AG04449 (cell line): Measurements from ENCODE around the gene TFEB.
"Not testable (repeated sequence)": the region's sequence is repeated elsewhere in the genome, so short reads cannot be mapped to it uniquely, and the experiment has no call there.

Experiments used
- CTCF ChIA-PET: fragments of 350-600 bp; formaldehyde crosslinking; extraction: SDS; loops from one replicate; lab custom pipeline; 2021; ENCODE audit warnings: antibody characterized with exemption; lab: Yijun Ruan, JAX
- POLR2A ChIA-PET: fragments of 400-600, 350-600 bp; formaldehyde crosslinking; extraction: SDS; loops from one replicate; lab custom pipeline; 2020; ENCODE audit warnings: antibody characterized with exemption, inconsistent platforms; lab: Yijun Ruan, JAX
- DNase-seq: peaks from one replicate; pipeline ENCODE4 v3.0.0-alpha.2; 2010; ENCODE audit warnings: low read depth, low spot score
- H3K4me3 ChIP-seq: 2 replicates; pipeline ENCODE4 v1.5.1; 2011; ENCODE audit warnings: low read depth, mild to moderate bottlenecking, control low read depth, low read length
- TF ChIP-seq, protein P1 (sequence below): IDR thresholded peaks from one replicate; pipeline ENCODE4 v1.5.1; 2011; ENCODE audit warnings: mild to moderate bottlenecking, moderate library complexity, low read length, control low read depth, inconsistent platforms; ENCODE audit not compliant: insufficient read depth; ENCODE audit errors: missing control alignments

Gene TFEB

GRCh38 chr6:41767112-41767833, 31.9 kb upstream of the TFEB start:
- DNase-seq = peak; percentile 24
- ChIA-PET CTCF (interaction anchor here (1.0 to 3.8 kb wide), 4 partner anchors 10 to 399 kb away, joined by 4 to 28 read pairs (median 10); no protein-coding TSS in a partner anchor), POLR2A (no interaction called here)
- no peak overlapping the region for H3K4me3 ChIP-seq
- TF ChIP-seq, protein P1, sequence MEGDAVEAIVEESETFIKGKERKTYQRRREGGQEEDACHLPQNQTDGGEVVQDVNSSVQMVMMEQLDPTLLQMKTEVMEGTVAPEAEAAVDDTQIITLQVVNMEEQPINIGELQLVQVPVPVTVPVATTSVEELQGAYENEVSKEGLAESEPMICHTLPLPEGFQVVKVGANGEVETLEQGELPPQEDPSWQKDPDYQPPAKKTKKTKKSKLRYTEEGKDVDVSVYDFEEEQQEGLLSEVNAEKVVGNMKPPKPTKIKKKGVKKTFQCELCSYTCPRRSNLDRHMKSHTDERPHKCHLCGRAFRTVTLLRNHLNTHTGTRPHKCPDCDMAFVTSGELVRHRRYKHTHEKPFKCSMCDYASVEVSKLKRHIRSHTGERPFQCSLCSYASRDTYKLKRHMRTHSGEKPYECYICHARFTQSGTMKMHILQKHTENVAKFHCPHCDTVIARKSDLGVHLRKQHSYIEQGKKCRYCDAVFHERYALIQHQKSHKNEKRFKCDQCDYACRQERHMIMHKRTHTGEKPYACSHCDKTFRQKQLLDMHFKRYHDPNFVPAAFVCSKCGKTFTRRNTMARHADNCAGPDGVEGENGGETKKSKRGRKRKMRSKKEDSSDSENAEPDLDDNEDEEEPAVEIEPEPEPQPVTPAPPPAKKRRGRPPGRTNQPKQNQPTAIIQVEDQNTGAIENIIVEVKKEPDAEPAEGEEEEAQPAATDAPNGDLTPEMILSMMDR = no peak

GRCh38 chr6:41766043-41766664, 30.7 kb upstream of the TFEB start:
- CTCF ChIA-PET = interaction anchor here (0.7 to 3.8 kb wide), 4 partner anchors 11 to 182 kb away, joined by 3 to 28 read pairs (median 5); no protein-coding TSS in a partner anchor
- DNase-seq, POLR2A ChIA-PET: not testable (repeated sequence)

GRCh38 chr6:41763470-41763869, 28.1 kb upstream of the TFEB start:
- ChIA-PET CTCF (interaction anchor here (0.8 to 1.6 kb wide), 7 partner anchors 10 to 280 kb away, joined by 3 to 6 read pairs (median 4); partner anchors contain the start of gene TOMM6), POLR2A (no interaction called here)
- TF ChIP-seq, protein P1 = no peak
- H3K4me3 ChIP-seq = no peak overlapping the region
- no peak for DNase-seq

More at GRCh38 chr6:41766043-41766664, 30.7 kb upstream of the TFEB start:
- H3K4me3 ChIP-seq = not testable (repeated sequence)

GRCh38 chr6:41759905-41760579, 24.6 kb upstream of the TFEB start:
- TF ChIP-seq, protein P1 = no peak
- POLR2A ChIA-PET = no interaction called here
- no peak for DNase-seq
- H3K4me3 ChIP-seq = no peak overlapping the region
- CTCF ChIA-PET = interaction anchor here (1.2 to 1.3 kb wide), 2 partner anchors 16 to 392 kb away, joined by 6 to 7 read pairs; no protein-coding TSS in a partner anchor

- ChIA-PET CTCF (interaction anchor here (1.0 to 1.8 kb wide), 5 partner anchors 17 to 391 kb away, joined by 3 to 7 read pairs (median 4); partner anchors contain the start of gene TOMM6), POLR2A (no interaction called here)
- DNase-seq = no peak
- TF ChIP-seq, protein P1 = no peak
- no peak overlapping the region for H3K4me3 ChIP-seq
Observed at GRCh38 chr6:41759106-41759904, 23.9 kb upstream of the TFEB start.

GRCh38 chr6:41758641-41759035, 23.2 kb upstream of the TFEB start:
- TF ChIP-seq, protein P1 = no peak
- no peak for DNase-seq
- CTCF ChIA-PET = interaction anchor here (1.0 to 1.8 kb wide), 4 partner anchors 17 to 75 kb away, joined by 3 to 7 read pairs (median 4); partner anchors contain the start of gene TOMM6
- POLR2A ChIA-PET = no interaction called here
- H3K4me3 ChIP-seq = no peak overlapping the region
